HG02610 (cell line): ENCODE measurements around the gene OSBPL10.

Experiments
- ATAC-seq: cut with Tn5 transposase; IDR thresholded peaks from one replicate; pipeline ENCODE4 v1.9.1; 2021; ENCODE audit warnings: mild to moderate bottlenecking, moderate library complexity; ENCODE audit not compliant: unreplicated experiment

The OSBPL10 gene

GRCh38 chr3:31823184-31823583 is 157.9 kb downstream of the OSBPL10 start:
- no peak for ATAC-seq

DNA sequence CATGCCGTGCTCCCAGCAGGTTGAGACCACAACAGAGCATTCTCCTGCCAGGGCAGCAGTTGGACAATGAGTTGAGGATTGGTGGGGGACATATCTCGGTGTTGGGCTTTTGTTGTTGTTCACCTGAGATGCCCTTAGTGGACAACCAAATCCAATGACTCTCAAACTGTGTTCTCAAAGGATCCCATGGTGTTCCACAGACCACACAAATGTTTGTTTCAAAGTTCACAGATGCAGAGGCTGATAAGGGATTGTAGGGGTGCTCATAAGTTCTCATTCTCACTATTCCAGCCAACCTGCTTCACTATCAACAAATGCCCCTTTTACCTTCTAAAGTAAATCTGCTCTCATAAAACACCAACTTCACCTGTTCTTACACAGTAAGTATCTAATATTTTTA is 159.9 kb downstream of the OSBPL10 start:
- ATAC-seq: no peak

GRCh38 chr3:31819441-31819840 is 161.6 kb downstream of the OSBPL10 start:
- no peak for ATAC-seq

- ATAC-seq: no peak
Measured at GRCh38 chr3:31817411-31817966, 163.6 kb downstream of the OSBPL10 start.

DNA sequence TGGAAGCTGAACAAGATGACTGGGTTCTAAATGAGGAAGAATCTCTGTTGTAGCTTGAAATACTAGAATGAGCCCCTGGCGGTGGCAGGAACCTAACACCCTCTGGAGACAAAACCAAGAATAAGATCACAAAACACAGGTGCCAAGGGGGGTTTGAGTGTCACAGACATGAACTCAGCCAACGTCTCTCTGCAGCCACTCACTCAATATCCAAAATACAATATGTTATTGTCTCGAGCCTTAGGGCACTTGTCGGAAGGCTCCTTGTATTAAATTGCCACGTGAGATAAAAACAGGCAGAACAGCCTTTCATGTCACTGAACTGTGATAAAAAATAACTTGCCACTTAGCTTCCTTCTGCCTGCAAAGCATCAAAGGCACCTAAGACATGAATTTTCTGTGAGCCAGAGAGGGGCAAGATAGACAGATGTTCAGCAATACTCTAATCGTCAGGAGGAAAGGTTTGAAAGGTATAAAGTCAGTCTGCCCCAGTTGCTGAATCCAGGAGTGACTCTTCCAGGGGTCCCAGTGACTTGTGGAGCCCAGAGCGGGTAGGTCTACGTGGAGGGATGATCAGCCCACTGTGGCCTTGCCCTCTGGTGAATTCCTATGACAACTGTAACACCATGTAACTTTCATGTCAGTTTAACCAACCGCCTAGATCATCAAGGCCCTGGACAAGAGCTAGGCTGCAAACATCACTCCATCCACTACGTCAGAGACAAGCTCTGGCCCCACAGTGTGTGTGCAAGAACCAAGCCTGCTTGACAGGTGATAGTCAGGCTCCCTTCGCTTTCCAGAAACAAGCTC is 165.2 kb downstream of the OSBPL10 start:
- no peak for ATAC-seq

DNA sequence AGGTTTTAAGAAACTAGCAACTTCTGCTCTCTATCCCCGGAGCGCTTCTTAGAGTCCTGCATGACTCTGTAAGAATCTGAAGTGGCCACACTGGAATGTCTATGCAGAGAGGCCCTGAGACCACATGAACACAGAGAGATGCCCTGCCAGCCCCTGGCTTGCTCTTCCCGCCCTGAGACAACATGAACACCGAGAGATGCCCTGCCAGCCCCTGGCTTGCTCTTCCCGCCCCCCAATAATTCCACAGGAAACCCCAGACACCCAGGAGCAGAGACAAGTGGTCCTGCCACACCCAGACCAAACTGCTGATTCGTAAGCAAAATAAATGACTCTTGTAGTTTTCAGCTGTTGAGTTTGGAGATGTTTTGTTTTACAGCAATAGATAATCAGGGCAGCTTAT is 166.1 kb downstream of the OSBPL10 start:
- no peak for ATAC-seq

DNA sequence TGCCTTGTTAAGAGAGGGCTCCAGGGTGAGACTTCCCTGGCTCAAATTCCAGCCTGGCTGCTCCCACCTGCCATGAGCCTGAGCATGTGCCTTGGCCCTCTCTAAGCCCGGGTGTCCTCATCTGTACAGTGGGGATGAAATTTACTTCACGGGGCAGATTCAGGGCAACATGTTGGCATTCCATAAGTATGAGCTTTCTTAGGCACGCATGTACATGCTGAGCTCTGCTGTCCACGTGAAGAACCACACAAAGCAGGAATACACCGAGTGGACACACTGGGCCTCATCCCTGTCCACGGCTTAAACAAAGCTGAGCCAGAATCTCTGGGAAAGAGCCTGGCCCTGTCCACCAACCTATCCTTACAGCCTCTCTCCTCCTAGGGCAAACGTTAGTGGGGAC is 167.4 kb downstream of the OSBPL10 start:
- ATAC-seq: no peak

- no peak for ATAC-seq
Measured at GRCh38 chr3:31813197-31813596, 167.9 kb downstream of the OSBPL10 start.

GRCh38 chr3:31810991-31811433 is 170.1 kb downstream of the OSBPL10 start:
- ATAC-seq: no peak

DNA sequence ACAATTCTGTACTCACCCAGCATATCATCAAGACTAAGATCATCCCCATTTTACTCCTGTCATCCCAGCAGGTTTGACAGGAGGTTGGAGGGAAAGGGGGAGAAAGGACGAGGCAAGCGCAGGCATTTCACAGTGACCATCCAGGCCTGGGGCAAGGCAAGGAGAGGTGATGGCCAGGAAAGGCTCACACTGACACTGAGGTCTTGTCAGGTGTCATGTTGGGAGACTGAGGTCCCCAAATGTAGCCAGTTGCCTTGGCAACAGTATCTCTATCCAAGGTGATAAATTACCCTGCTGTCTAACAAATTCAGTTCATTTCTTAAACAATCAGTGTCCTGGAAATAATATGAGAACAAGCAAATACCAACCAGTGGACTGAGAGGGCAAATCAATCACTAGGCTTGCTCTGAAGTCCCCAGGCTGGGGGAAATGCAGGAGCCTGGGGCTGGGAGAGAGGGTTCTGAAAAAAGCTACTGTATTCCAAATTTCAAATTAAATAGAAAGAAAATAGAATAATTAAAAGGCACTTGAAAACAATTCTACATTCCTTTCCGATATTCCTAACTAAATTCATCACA is 172.8 kb downstream of the OSBPL10 start:
- no peak for ATAC-seq

DNA sequence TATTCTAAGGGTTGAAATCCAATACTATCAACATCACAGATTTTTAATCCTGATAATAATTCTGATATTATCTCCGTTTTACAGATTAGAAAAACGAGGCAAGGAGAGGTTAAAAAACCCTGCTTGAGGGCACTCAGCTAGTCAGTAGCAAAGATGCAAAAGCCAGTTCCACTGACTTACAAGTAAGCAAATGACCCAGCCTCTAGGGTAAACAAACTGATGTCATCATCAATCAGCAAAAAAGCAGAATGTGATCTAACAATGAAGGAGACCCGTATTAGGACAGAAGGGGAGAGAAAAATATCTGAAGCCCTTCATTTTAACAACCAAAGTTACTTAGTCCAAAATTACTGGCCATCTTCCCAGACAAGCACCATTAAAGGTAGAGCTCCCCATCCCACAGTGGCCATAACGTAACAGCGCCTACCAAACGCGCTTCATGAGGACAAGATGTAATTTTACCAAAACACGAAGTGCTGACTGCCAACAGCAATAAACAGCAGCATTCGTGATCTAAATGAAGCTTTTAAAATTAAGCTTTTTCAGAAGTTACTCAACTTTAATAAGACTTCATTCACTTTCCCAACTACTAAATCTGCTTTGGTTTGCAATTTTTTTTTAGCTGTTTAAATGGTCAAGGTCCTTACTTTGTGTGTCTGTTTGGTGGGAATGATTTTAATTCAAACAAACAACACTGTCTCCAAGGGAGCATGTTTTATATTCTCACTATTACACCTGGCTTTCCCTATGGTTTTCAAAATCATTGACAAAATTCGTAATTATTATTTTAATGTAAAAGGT is 176.6 kb downstream of the OSBPL10 start:
- no peak for ATAC-seq

GRCh38 chr3:31802981-31803740 is 177.9 kb downstream of the OSBPL10 start:
- ATAC-seq: no peak

- ATAC-seq: no peak
Measured at GRCh38 chr3:31800436-31800835, 180.6 kb downstream of the OSBPL10 start.

GRCh38 chr3:31798840-31799239 is 182.2 kb downstream of the OSBPL10 start:
- ATAC-seq: no peak

DNA sequence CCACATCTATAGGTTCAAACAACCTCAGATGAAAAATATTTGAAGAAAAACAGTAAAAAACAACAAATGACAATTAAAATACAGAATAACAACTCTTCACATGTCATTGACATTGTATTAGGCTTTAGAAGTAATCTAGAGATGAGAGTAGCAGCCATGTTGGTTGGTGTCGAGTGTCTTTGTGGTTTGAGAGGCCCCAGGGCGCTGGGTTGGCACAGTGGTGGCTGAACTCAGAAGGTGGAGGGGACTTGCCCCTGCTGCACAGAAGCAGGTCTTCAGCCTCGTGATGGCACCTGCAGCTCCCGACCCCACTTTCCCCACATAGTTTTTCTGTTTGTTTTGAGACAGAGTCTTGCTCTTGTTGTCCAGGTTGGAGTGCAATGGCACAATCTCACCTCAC is 187.2 kb downstream of the OSBPL10 start:
- no peak for ATAC-seq

DNA sequence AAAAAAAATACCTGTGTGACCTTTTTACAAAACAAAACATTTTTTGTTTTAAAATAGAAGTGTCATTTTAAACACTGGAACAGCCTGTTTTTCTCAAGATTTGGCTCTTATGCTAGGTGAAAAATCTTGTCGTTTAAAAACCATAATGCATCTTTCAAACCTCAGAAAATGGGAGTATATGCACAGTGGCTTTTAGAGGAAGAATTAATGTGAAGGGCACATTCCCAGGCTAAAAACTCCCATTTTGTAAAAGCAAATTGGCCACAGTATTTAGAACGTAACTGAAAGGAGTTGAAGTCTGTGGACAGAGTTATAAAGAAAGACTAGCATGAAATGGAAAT is 190.0 kb downstream of the OSBPL10 start:
- ATAC-seq: no peak

GRCh38 chr3:31790193-31791089 is 190.6 kb downstream of the OSBPL10 start:
- no peak for ATAC-seq

DNA sequence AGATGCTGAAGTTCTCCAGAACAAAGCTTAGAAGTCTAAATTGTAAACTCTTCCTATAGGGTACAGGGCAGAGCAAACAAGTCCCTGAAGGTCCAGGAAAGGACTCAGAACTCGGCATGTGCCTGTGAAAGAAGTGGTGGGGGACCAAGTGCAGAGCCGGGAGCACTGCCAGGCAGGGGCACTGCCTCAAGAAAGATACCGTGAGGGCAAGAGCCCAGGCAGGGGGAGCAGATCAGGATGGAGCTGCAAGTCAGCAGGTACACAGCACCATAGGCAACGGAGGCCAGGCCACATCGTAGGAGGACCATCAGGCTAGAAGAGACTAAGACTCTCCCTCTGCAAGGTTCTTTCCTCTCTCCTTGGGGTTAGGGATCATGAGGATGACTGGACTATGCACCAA is 191.6 kb downstream of the OSBPL10 start:
- no peak for ATAC-seq

DNA sequence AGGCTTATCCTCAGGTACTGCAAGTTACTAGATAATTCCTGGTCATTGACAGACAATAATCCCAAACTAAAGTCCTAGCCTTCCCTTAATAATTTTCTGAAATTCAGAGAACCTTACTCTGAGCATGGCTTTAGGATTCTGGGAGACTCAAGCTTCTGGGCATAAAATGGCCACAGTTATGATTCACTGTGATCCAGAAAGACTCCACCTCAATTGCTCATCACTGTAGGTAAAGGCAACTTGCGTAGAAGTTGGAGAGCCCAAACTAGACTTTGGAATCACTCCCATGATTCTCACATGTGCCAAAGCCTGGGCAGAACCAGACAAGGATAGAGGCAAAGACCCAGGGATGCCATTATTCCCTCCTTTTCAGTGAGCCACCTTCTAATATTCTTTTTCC is 195.3 kb downstream of the OSBPL10 start:
- no peak for ATAC-seq

- no peak for ATAC-seq
Measured at GRCh38 chr3:31785286-31785685, 195.8 kb downstream of the OSBPL10 start.
